DOHH2 (cell line): ENCODE measurements around the gene PLCXD1.

ENCODE experiments used
- CTCF ChIP-seq: fragments of 200-600 bp; sonication (generic); IDR thresholded peaks from one replicate; pipeline ENCODE4 v1.5.1; 2014; ENCODE audit warnings: antibody characterized with exemption, mild to moderate bottlenecking, low read depth, low read length; ENCODE audit not compliant: poor library complexity, severe bottlenecking
- EZH2phosphoT487 ChIP-seq: fragments of 200-600 bp; sonication (generic); IDR thresholded peaks from 2 replicates; pipeline ENCODE4 v1.6.1; 2017; ENCODE audit warnings: borderline replicate concordance, mild to moderate bottlenecking, antibody characterized with exemption, low read length, moderate library complexity, mixed read lengths

GRCh38 chrX:338281-338835 is 57.2 kb downstream of the PLCXD1 start:
- no peak for TF ChIP-seq CTCF
- no peak for TF ChIP-seq EZH2phosphoT487
